Mesendoderm (in vitro differentiated cells): ENCODE data around the gene MSANTD2.

Experiments
- DNase-seq: peaks from one replicate; pipeline ENCODE4 v3.0.0; 2013
- H2AK5ac ChIP-seq: 2 replicates; pipeline ENCODE4 v1.6.1; 2013; ENCODE audit warnings: low read length, inconsistent platforms
- H2BK120ac ChIP-seq: 2 replicates; pipeline ENCODE4 v1.6.1; 2013; ENCODE audit warnings: low read depth, mild to moderate bottlenecking, low read length, moderate library complexity, mixed read lengths
- H2BK15ac ChIP-seq: replicated peaks from 2 replicates; pipeline ENCODE4 v1.6.1; 2013; ENCODE audit warnings: low read depth, mild to moderate bottlenecking, moderate library complexity
- H2BK5ac ChIP-seq: 2 replicates; pipeline ENCODE4 v1.6.1; 2013; ENCODE audit warnings: low read length, inconsistent platforms
- H3K18ac ChIP-seq: 2 replicates; pipeline ENCODE4 v1.6.1; 2013; ENCODE audit warnings: mild to moderate bottlenecking, low read length, mixed read lengths
- H3K23ac ChIP-seq: one replicate; pipeline ENCODE4 v1.6.1; 2013; ENCODE audit warnings: low read length
- H3K27ac ChIP-seq: 2 replicates; pipeline ENCODE4 v1.5.1; 2013; ENCODE audit warnings: low read depth, mild to moderate bottlenecking, inconsistent platforms, low read length, moderate library complexity
- H3K27me3 ChIP-seq: 2 replicates; pipeline ENCODE4 v1.6.1; 2013; ENCODE audit warnings: low read length, control low read depth, mild to moderate bottlenecking, inconsistent platforms; ENCODE audit not compliant: insufficient read depth, poor library complexity
- H3K36me3 ChIP-seq: 2 replicates; pipeline ENCODE4 v1.6.1; 2013; ENCODE audit warnings: low read length, inconsistent platforms; ENCODE audit not compliant: control insufficient read depth, insufficient read depth
- H3K4ac ChIP-seq: one replicate; pipeline ENCODE4 v1.6.1; 2013; ENCODE audit warnings: low read depth, mild to moderate bottlenecking, low read length, moderate library complexity
- H3K4me1 ChIP-seq: 2 replicates; pipeline ENCODE4 v1.6.1; 2013; ENCODE audit warnings: low read depth, low read length, inconsistent platforms; ENCODE audit not compliant: control insufficient read depth
- H3K4me2 ChIP-seq: 2 replicates; pipeline ENCODE4 v1.6.1; 2013; ENCODE audit warnings: low read length
- H3K4me3 ChIP-seq: 2 replicates; pipeline ENCODE4 v1.5.1; 2013; ENCODE audit warnings: mild to moderate bottlenecking, low read length
- H3K56ac ChIP-seq: one replicate; pipeline ENCODE4 v1.6.1; 2013; ENCODE audit warnings: low read length
- H3K79me1 ChIP-seq: 2 replicates; pipeline ENCODE4 v1.6.1; 2013; ENCODE audit warnings: low read length, inconsistent platforms
- H3K79me2 ChIP-seq: 2 replicates; pipeline ENCODE4 v1.6.1; 2013; ENCODE audit warnings: mild to moderate bottlenecking, low read length; ENCODE audit not compliant: control insufficient read depth, insufficient read depth
- H3K9ac ChIP-seq: 2 replicates; pipeline ENCODE4 v1.6.1; 2013; ENCODE audit warnings: low read length, inconsistent platforms
- H4K5ac ChIP-seq: one replicate; pipeline ENCODE4 v1.6.1; 2013; ENCODE audit warnings: low read length
- H4K8ac ChIP-seq: one replicate; pipeline ENCODE4 v1.6.1; 2013; ENCODE audit warnings: low read depth, mild to moderate bottlenecking, control low read depth, low read length, moderate library complexity
- WGBS: extraction: QIAGEN DNeasy Blood & Tissue Kit; methylation state at CpG from one replicate; pipeline ENCODE4 v1.1.7; 2013; ENCODE audit warnings: low lambda C conversion rate, missing lambda C conversion rate; ENCODE audit not compliant: insufficient coverage; ENCODE audit errors: extremely low coverage; 5-methylcytosine and 5-hydroxymethylcytosine counted together

Gene MSANTD2

DNA sequence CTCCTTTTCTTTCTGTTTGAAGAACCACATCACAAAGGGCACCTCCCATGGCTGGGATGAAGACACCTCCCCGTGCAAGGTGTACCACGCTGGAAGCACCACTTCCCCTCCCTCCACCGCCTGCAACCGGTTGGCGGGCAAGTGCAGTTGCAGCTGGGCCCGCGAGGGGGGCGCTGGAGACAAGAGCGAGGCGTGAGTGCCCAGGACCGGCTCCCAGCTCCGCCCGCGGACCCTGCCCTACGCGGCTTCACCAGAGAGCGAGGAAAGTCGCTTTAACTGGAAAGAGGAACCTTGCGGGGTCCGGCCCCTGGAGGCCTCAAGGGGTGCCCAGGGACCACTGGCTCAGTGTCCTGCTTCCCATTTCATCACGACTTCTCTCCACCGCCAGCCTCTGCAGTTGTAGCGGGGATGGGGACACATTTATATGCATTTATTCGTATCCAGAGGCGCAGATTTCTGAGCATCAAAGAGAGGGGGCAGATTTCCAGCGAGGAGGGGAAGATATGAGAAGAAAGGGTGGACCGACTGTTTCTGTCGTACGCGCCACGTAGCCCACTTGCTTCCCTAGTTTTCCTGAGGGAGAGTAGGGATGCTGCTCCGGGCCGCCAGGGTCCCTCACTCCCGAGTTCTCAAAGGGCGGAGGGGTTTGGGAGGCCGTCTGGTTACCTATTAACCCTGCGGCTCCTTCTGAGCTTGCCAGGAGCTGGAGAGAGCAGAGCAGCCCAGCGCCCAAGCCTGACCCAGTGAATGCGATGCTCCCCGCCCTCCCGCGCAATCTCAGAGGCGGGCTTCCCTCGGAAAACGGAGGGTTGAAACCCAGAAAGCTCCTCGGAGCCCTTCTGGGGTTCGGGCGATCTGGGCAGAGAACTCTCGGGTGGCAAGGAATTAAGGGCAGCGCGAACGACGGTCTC, 41.6 kb downstream of the MSANTD2 start:
- Histone ChIP-seq H2AK5ac (no peak overlapping the region), H3K18ac (no peak overlapping the region), H2BK120ac (no peak overlapping the region), H4K8ac (no peak overlapping the region), H3K79me1 (no peaks in the 10 kb centered on the region), H3K27ac (no peak overlapping the region), H3K56ac (peak overlapping the region; percentile 30), H3K4me3 (no peak overlapping the region), H3K9ac (peak overlapping the region; percentile 5), H3K79me2 (no peaks in the 10 kb centered on the region), H3K23ac (no peak overlapping the region), H3K4me2 (peak overlapping the region; percentile 40), H3K27me3 (peaks cover 64% of the 10 kb centered on the region), H3K36me3 (no peaks in the 10 kb centered on the region), H4K5ac (no peak overlapping the region), H3K4ac (no peak overlapping the region), H2BK5ac (no peak overlapping the region), H2BK15ac (no peak overlapping the region), H3K4me1 (peaks cover 3% of the 10 kb centered on the region)
- peak; percentile 93 for DNase-seq
- WGBS = no CpG with 5 or more reads among the region's 53 CpGs

DNA sequence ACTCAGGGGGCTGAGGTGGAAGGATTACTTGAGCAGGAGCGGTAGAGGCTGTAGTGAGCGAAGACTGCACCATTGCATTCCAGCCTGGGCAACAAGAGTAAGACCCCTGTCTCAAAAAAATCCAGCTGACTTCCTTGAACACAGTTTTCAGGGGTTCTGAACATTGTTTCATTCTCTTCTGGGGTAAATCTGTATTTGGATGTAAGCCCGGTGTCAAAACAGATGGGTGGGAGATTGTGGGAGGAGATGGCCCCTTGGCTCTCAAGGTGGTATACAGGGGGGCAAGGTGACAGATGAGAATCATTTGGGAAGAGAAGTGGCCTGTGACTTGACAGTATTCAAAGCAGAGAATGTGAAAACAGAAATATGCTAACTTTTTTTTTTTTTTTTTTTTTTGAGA, 42.9 kb downstream of the MSANTD2 start:
- DNase-seq = no peak
- WGBS = no CpG with 5 or more reads among the region's 3 CpGs

DNA sequence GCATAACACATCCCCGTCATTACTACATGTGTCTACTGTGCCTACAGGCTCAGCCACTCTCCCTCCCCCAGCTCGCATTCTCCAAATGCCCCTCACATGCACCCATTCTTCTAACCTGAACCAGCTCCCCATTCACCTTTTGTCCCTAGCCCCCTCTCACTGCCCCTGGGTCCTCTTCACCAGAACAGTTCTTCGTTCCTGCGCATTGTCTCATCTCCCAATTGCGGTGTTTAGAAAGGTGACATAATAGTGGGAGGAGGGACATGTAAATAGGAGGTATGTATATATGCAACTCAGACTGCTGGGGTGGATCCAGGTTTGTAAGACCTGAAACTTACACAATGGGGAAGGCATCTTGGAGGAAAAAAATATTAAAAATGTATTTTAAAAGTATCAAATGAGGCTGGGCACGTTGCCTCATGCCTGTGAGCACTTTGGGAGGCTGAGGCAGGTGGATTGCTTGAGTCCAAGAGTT, 43.4 kb downstream of the MSANTD2 start:
- Histone ChIP-seq H3K4me2 (no peak overlapping the region), H3K27ac (no peak overlapping the region), H4K5ac (no peak overlapping the region), H3K23ac (no peak overlapping the region), H2BK15ac (no peak overlapping the region), H3K18ac (no peak overlapping the region), H4K8ac (no peak overlapping the region), H2BK5ac (no peak overlapping the region), H3K4me3 (no peak overlapping the region), H3K79me1 (no peaks in the 10 kb centered on the region), H3K79me2 (no peaks in the 10 kb centered on the region), H3K56ac (no peak overlapping the region), H3K9ac (no peak overlapping the region), H2AK5ac (no peak overlapping the region), H3K27me3 (peaks cover 74% of the 10 kb centered on the region), H3K36me3 (no peaks in the 10 kb centered on the region), H3K4me1 (peaks cover 7% of the 10 kb centered on the region), H3K4ac (no peak overlapping the region), H2BK120ac (no peak overlapping the region)
- no peak for DNase-seq
- WGBS = no CpG with 5 or more reads among the region's 6 CpGs

More for the DNA sequence above, 42.9 kb downstream of the MSANTD2 start:
- no peak overlapping the region for H3K4ac ChIP-seq
- H3K79me1 ChIP-seq = no peaks in the 10 kb centered on the region
- no peak overlapping the region for H3K56ac ChIP-seq
- H3K27me3 ChIP-seq = peaks cover 72% of the 10 kb centered on the region
- no peaks in the 10 kb centered on the region for H3K79me2 ChIP-seq
- H3K23ac ChIP-seq = no peak overlapping the region
- no peak overlapping the region for H4K8ac ChIP-seq
- no peak overlapping the region for H2BK5ac ChIP-seq
- no peak overlapping the region for H2BK15ac ChIP-seq
- H3K4me3 ChIP-seq = no peak overlapping the region
- H3K4me2 ChIP-seq = no peak overlapping the region
- H3K9ac ChIP-seq = no peak overlapping the region
- no peak overlapping the region for H2BK120ac ChIP-seq
- no peaks in the 10 kb centered on the region for H3K36me3 ChIP-seq
- H3K4me1 ChIP-seq = peaks cover 7% of the 10 kb centered on the region
- no peak overlapping the region for H3K18ac ChIP-seq
- no peak overlapping the region for H4K5ac ChIP-seq
- H2AK5ac ChIP-seq = no peak overlapping the region
- H3K27ac ChIP-seq = no peak overlapping the region

DNA sequence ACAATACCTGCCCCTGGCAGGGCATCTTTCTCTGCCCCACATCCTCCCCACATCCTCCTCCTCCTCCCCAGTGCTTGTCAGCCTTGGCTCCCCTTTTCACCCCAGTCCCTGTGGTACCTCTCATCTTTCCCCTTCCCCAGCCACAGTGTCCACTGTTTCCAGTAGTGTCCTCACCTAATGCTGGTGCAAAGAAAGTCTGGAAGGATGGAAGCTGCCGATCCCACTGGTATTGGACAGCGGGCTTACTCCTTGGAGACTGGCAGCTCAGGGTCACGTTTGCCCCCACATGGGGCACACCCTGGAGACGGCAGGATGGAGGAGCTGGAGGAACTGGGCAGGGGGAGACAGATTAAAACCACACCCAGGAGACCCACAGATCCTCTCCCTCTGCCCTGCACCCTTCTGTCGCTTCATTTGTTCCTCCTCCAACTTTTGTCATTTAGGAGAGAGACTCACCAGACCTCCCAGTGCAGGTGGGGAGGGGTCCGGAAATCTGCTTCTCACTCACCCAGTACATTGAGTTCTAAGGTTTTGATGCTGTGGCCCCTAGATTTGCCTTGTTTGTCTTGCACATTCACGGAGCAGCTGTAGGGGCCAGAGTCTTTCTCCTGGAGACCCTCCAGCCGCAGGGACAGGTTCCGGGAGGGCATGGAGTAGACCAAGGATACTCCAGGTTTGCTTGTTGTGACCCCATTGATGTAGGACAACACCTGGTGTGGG, 44.0 kb downstream of the MSANTD2 start:
- Histone ChIP-seq H3K4me3 (no peak overlapping the region), H3K4ac (no peak overlapping the region), H3K4me1 (peaks cover 6% of the 10 kb centered on the region), H3K79me2 (no peaks in the 10 kb centered on the region), H2BK120ac (no peak overlapping the region), H3K36me3 (no peaks in the 10 kb centered on the region), H2BK15ac (no peak overlapping the region), H2BK5ac (no peak overlapping the region), H2AK5ac (no peak overlapping the region), H3K4me2 (no peak overlapping the region), H3K27ac (no peak overlapping the region), H3K27me3 (peaks cover 74% of the 10 kb centered on the region), H4K5ac (no peak overlapping the region), H3K18ac (no peak overlapping the region), H3K79me1 (no peaks in the 10 kb centered on the region), H4K8ac (no peak overlapping the region), H3K56ac (no peak overlapping the region), H3K23ac (no peak overlapping the region), H3K9ac (no peak overlapping the region)
- WGBS = no CpG with 5 or more reads among the region's 9 CpGs
- DNase-seq = no peak

DNA sequence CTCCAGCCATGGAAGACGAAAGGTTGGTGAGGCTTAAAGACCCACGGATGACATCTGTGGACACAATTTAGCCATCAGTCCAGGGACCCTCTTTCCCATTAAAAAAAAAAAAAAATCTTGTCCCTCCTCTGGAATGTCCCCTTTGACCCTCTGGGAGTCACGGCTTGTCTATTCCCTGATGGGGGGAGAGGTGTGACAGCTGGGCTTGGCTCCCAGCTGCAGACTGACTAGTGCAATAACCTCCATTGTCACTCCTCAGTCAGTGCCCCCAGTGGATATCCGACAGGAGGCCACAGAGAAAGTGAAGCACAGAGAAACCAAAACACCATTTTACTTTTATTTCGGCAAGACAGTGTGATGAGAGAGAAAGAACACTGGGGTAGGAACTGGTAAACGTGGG, 45.5 kb downstream of the MSANTD2 start:
- no CpG with 5 or more reads among the region's 6 CpGs for WGBS
- H2BK15ac ChIP-seq = no peak overlapping the region
- no peak overlapping the region for H4K5ac ChIP-seq

More for the DNA sequence above, 45.5 kb downstream of the MSANTD2 start:
- Histone ChIP-seq H3K4me1 (peaks cover 4% of the 10 kb centered on the region), H3K36me3 (no peaks in the 10 kb centered on the region), H3K4me3 (no peak overlapping the region), H3K9ac (no peak overlapping the region), H3K4ac (no peak overlapping the region), H3K27me3 (peaks cover 75% of the 10 kb centered on the region), H3K4me2 (no peak overlapping the region), H2BK5ac (no peak overlapping the region), H3K79me1 (no peaks in the 10 kb centered on the region), H3K18ac (no peak overlapping the region), H2AK5ac (no peak overlapping the region), H4K8ac (no peak overlapping the region), H3K79me2 (no peaks in the 10 kb centered on the region), H2BK120ac (no peak overlapping the region), H3K27ac (no peak overlapping the region), H3K56ac (no peak overlapping the region), H3K23ac (no peak overlapping the region)
- no peak for DNase-seq
